NCI-H2107 treated with DMSO at 0.1 percent for 48 hours (cell line): ENCODE measurements around the gene C9orf40.
A peak's percentile ranks its signal among the peaks of the same experiment; 100 is the strongest.

Experiments used
- DNase-seq: peaks from one replicate; lab custom pipeline; 2025; ENCODE audit not compliant: unreplicated experiment; lab: John Stamatoyannopoulos, UW

The C9orf40 gene

GRCh38 chr9:74952201-74953151 is at the start of gene C9orf40:
C9orf40 (minus strand) TSS chr9:74952912; CDS start chr9:74952611, 301 bp downstream.
- DNase-seq: peak; percentile 39

GRCh38 chr9:75001719-75002421 is 49.2 kb upstream of the C9orf40 start:
- peak; percentile 36 for DNase-seq

DNA sequence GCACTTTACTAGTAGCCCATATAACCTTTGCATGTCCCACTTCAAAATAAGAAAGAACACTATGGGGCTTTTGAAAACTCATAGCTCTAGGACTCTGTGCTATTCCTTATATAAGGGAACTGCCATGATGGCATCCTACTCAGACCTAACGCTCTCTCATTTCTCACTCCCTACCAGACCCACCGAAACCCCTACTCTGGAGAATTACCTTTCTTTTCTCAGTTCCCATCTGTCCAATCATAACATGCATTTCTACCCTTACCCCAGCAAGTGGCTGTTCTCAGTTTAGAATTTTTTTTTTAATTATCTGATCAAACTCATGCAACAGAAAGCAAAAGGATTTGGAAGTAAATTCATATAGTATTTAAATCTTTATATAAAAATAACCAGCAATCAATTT is 48.1 kb upstream of the C9orf40 start:
- DNase-seq: no peak

GRCh38 chr9:74985041-74985440 is 32.3 kb upstream of the C9orf40 start:
- no peak for DNase-seq

DNA sequence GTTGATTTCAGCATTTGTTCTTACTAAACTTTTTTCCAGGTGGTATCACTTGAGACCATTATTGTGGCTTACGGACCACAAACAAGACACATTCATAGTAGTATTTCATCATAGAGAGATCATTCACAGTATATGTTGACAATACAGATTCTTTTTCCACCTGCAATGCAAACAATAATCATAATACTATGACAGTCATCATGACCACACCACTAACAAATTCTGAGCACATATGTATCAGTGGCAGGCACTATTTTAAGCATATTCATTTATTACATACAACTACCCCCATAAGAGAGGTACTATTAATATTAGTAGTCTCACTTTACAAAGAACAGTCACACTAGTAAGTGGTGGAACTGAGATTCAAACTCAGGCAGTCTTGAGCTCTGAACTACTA is 31.0 kb upstream of the C9orf40 start:
- no peak for DNase-seq

GRCh38 chr9:74979844-74980243 is 27.1 kb upstream of the C9orf40 start:
- DNase-seq: no peak

- DNase-seq: no peak
Measured at GRCh38 chr9:74977287-74977686, 24.6 kb upstream of the C9orf40 start.

GRCh38 chr9:74975538-74975937 is 22.8 kb upstream of the C9orf40 start:
- DNase-seq: no peak

GRCh38 chr9:74974558-74974957 is 21.8 kb upstream of the C9orf40 start:
- DNase-seq: no peak

- DNase-seq: no peak
Measured at GRCh38 chr9:74973714-74974113, 21.0 kb upstream of the C9orf40 start.

DNA sequence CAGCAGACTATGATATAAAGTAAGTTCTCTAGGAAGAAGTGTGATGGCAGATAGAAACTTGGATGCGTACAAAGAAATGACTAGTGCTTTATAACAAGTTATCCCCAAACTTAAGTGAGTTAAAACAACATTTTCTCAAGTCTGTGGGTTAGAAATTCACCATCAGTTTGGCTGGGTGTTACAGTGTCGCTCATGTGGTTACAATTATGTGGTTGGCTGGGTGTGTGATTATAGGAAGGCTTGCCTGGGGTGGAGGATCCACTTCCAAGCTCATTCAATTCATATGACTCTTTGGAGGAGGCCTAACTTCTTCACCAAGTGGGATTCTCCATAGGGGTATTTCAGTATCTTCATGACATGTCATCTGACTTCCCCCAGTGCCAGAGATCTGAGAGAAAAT is 10.3 kb upstream of the C9orf40 start:
- no peak for DNase-seq

- no peak for DNase-seq
Measured at GRCh38 chr9:74961496-74961895, 8.8 kb upstream of the C9orf40 start.

GRCh38 chr9:74960561-74960960 is 7.8 kb upstream of the C9orf40 start:
- DNase-seq: no peak

DNA sequence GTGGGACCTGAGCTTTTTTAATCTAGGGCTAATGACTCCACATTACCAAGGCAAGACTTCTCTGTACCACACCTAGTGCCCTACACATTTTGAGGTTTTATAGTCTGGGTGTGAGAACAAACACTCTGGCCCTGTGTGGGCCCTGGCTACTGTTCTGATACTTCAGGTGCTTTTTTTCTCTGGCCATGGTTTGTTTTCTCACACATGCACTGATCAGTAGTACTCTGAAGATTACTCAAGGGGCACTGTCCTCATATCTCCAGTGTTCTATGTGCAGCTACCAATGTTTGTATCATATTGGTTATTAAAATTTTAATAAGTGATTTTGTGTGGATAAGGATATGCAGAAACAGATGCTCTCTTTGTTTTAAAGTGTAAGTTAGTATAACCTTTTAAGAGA is 5.9 kb upstream of the C9orf40 start:
- DNase-seq: no peak

DNA sequence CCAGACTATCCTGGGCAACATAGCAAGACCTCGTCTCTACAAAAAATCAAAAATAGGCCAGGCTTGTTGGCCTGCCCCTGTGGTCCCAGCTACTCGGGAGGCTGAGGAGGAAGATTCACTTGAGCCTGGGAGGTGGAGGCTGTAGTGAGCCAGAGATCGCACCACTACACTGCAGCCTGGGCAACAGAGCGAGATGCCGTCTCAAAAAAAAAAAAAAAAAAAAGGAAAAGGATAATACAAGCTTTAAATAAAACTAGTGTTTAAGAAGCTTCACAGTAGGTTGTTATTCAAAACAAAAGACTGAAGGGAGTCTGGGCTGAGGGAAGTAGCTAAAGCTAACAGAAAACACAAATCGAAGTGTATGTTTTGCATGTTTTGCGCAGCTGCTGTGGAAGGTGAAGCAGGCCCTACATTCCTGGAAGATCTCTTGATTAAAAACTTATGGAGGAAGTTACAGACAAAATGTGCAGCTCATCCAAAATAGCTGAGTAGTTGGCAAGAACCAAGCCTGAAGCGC is 581 bp upstream of the C9orf40 start:
- DNase-seq: no peak

DNA sequence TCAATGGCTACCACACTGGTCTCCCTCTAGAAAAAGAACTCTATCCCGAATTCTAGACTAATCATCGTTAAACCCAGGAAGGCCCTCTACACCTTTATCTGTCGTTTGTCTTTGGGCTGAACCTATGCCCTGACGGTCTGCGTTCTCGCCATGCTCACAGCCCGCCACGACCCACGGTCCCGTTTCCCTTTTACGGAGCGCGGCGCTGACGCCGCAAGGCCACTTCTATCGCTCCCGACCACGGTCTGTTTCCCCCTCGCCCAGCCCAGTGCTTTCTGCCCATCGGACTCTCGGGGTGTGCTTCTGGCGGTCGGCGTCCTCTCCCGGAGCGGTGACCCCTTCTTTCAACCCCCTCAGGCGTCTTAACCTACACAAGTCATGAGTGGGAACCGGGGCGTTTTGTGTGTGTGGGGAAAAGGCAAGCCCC is 974 bp downstream of the C9orf40 start:
- DNase-seq: no peak

GRCh38 chr9:74951107-74951720 is 1.5 kb downstream of the C9orf40 start:
- no peak for DNase-seq

GRCh38 chr9:74949859-74950855 is 2.6 kb downstream of the C9orf40 start:
- no peak for DNase-seq

DNA sequence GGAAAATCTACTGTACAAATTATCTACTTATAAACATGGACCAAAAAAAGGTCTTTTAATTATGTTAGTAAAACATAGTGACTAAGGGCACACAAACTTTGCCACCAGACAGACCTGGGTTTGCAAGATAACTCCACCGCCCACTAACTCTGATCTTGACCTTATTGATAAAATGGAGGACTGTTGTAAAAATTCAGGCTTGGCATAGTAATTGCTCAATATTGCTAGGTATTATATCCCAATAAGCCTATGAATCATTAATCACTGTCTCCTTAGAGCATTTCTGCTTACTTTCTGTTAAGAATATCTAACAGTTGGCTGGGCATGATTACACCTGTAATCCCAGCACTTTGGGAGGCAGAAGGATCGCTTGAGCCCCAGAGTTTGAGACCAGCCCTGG is 3.8 kb downstream of the C9orf40 start:
- no peak for DNase-seq

- DNase-seq: no peak
Measured at GRCh38 chr9:74946686-74947085, 6.0 kb downstream of the C9orf40 start.
